ENCODE results near the gene PSMC3. TPM values are rescaled to one million over a fixed set of nuclear protein-coding genes. Genes with fewer than 3 reads are reported as not detected.
A peak's percentile ranks its signal among the peaks of the same experiment; 100 is the strongest.

PSMC3 gene
- total RNA-seq, 4 donors from 2014 or later = 81.0 to 164 (median 118) TPM

GRCh38 chr11:47411884-47412746 is 14.1 kb downstream of the PSMC3 start:
- intact Hi-C loops (cut with DNase I; ENCODE audit: low total_unique reads) = no loop called here
- TF ChIP-seq POLR2A (IDR thresholded peaks at IDR 0.05) (no peak), CTCF (IDR thresholded peaks at IDR 0.05) (no peak)
- DNase-seq (ENCODE audit: low spot score in 2 of 2) = no peak
- 57 to 71% methylated on average over 5 to 7 of the region's 12 CpGs for WGBS, 2 donors
- no peak overlapping the region for H3K4me3 ChIP-seq (ENCODE audit: low read depth, poor library complexity, severe bottlenecking)

- H3K4me3 ChIP-seq (ENCODE audit: low read depth, poor library complexity, severe bottlenecking) = no peak overlapping the region
- DNase-seq (ENCODE audit: low spot score in 2 of 2) = no peak
- TF ChIP-seq POLR2A (IDR thresholded peaks at IDR 0.05) (no peak), CTCF (IDR thresholded peaks at IDR 0.05) (no peak)
- WGBS, 2 donors = 58 to 65% methylated on average over 11 to 12 of the region's 12 CpGs
- intact Hi-C loops (cut with DNase I; ENCODE audit: low total_unique reads) = no loop called here
These were observed 15.6 kb downstream of the PSMC3 start for GRCh38 chr11:47410370-47411264.

- 28 to 41% methylated on average over 30 to 31 of the region's 31 CpGs for WGBS, 2 donors
- TF ChIP-seq POLR2A (IDR thresholded peaks at IDR 0.05) (no peak), CTCF (IDR thresholded peaks at IDR 0.05) (no peak)
- intact Hi-C loops (cut with DNase I; ENCODE audit: low total_unique reads) = no loop called here
These were observed 16.5 kb downstream of the PSMC3 start for GRCh38 chr11:47409440-47410369.

GRCh38 chr11:47408598-47409439 is 17.4 kb downstream of the PSMC3 start:
- no peak for DNase-seq (ENCODE audit: low spot score in 2 of 2)
- intact Hi-C loops (cut with DNase I; ENCODE audit: low total_unique reads) = no loop called here
- peak overlapping the region; percentile 22 for H3K4me3 ChIP-seq (ENCODE audit: low read depth, poor library complexity, severe bottlenecking)
- WGBS, 2 donors = 2% methylated on average over 34 to 50 of the region's 50 CpGs
- TF ChIP-seq POLR2A (IDR thresholded peaks at IDR 0.05) (no peak), CTCF (IDR thresholded peaks at IDR 0.05) (no peak)

More at GRCh38 chr11:47409440-47410369, 16.5 kb downstream of the PSMC3 start:
- no peak overlapping the region for H3K4me3 ChIP-seq (ENCODE audit: low read depth, poor library complexity, severe bottlenecking)
- no peak for DNase-seq (ENCODE audit: low spot score in 2 of 2)
